ENCODE data around the gene HACL1.
"Not testable (repeated sequence)": the region's sequence is repeated elsewhere in the genome, so short reads cannot be mapped to it uniquely, and the experiment has no call there.

DNA sequence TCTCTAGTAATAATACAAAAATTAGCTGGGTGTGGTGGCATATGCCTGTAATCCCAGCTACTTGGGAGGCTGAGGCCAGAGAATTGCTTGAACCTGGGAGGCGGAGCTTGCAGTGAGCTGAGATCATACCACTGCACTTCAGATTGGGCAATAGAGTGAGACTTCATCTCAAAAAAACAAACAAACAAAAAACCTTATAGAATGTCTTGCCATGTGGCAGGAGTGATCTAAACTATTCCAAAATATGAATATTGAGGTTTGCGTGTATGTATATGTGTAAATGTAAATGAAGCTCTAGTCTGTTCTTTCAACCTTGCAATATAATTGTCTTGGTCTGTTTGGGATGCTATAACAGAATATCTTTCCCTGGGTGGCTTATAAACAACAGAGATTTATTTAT lies 68.8 kb downstream of the HACL1 start:
- TF ChIP-seq EZH2 (IDR thresholded peaks at IDR 0.05; ENCODE audit: borderline replicate concordance): not testable (repeated sequence)
- TF ChIP-seq, protein P1, sequence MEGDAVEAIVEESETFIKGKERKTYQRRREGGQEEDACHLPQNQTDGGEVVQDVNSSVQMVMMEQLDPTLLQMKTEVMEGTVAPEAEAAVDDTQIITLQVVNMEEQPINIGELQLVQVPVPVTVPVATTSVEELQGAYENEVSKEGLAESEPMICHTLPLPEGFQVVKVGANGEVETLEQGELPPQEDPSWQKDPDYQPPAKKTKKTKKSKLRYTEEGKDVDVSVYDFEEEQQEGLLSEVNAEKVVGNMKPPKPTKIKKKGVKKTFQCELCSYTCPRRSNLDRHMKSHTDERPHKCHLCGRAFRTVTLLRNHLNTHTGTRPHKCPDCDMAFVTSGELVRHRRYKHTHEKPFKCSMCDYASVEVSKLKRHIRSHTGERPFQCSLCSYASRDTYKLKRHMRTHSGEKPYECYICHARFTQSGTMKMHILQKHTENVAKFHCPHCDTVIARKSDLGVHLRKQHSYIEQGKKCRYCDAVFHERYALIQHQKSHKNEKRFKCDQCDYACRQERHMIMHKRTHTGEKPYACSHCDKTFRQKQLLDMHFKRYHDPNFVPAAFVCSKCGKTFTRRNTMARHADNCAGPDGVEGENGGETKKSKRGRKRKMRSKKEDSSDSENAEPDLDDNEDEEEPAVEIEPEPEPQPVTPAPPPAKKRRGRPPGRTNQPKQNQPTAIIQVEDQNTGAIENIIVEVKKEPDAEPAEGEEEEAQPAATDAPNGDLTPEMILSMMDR (IDR thresholded peaks at IDR 0.05; ENCODE audit: poor library complexity): not testable (repeated sequence)

Data from hepatocyte (in vitro differentiated cells).